GM19463 (cell line): ENCODE measurements around the gene PEAK1.

Source experiments
- ATAC-seq: cut with Tn5 transposase; IDR thresholded peaks from one replicate; pipeline ENCODE4 v1.9.1; 2021; ENCODE audit warnings: mild to moderate bottlenecking, moderate library complexity; ENCODE audit not compliant: unreplicated experiment

PEAK1 gene

GRCh38 chr15:77361456-77361855, 58.4 kb downstream of the PEAK1 start:
- no peak for ATAC-seq

GRCh38 chr15:77358545-77359240, 61.2 kb downstream of the PEAK1 start:
- no peak for ATAC-seq

- ATAC-seq, result no peak
These were observed 63.6 kb downstream of the PEAK1 start for GRCh38 chr15:77356305-77356704.

- ATAC-seq, result no peak
These were observed 64.6 kb downstream of the PEAK1 start for GRCh38 chr15:77355321-77355720.

- ATAC-seq, result no peak
These were observed 65.8 kb downstream of the PEAK1 start for GRCh38 chr15:77354063-77354462.

- ATAC-seq, result no peak
These were observed 67.0 kb downstream of the PEAK1 start for GRCh38 chr15:77352887-77353286.

- ATAC-seq, result no peak
These were observed 69.1 kb downstream of the PEAK1 start for GRCh38 chr15:77350792-77351191.

- ATAC-seq, result no peak
These were observed 70.2 kb downstream of the PEAK1 start for GRCh38 chr15:77349666-77350065.

- no peak for ATAC-seq
These were observed 71.4 kb downstream of the PEAK1 start for GRCh38 chr15:77348511-77348910.

- no peak for ATAC-seq
These were observed 72.7 kb downstream of the PEAK1 start for GRCh38 chr15:77347197-77347596.

- no peak for ATAC-seq
These were observed 73.5 kb downstream of the PEAK1 start for GRCh38 chr15:77346245-77347036.

GRCh38 chr15:77342807-77343206, 77.1 kb downstream of the PEAK1 start:
- ATAC-seq, result no peak

GRCh38 chr15:77340245-77340644, 79.7 kb downstream of the PEAK1 start:
- ATAC-seq, result no peak

GRCh38 chr15:77336006-77336405, 83.9 kb downstream of the PEAK1 start:
- ATAC-seq, result no peak

- no peak for ATAC-seq
These were observed 84.6 kb downstream of the PEAK1 start for GRCh38 chr15:77335298-77335697.

GRCh38 chr15:77333166-77333565, 86.7 kb downstream of the PEAK1 start:
- no peak for ATAC-seq

GRCh38 chr15:77329202-77329601, 90.7 kb downstream of the PEAK1 start:
- ATAC-seq, result no peak

GRCh38 chr15:77327844-77328529, 91.9 kb downstream of the PEAK1 start:
- ATAC-seq, result no peak

GRCh38 chr15:77327168-77327567, 92.7 kb downstream of the PEAK1 start:
- ATAC-seq, result no peak

- ATAC-seq, result no peak
These were observed 93.5 kb downstream of the PEAK1 start for GRCh38 chr15:77326366-77326765.

GRCh38 chr15:77312523-77312922, 107.4 kb downstream of the PEAK1 start:
- no peak for ATAC-seq
